ENCODE measurements around the gene MSH2. TPM values are rescaled to one million over a fixed set of nuclear protein-coding genes. Genes with fewer than 3 reads are reported as not detected.
"Not testable (repeated sequence)": the region's sequence is repeated elsewhere in the genome, so short reads cannot be mapped to it uniquely, and the experiment has no call there.

Gene MSH2
- total RNA-seq, 1 donor from 2014 or later, result 26.5 TPM

DNA sequence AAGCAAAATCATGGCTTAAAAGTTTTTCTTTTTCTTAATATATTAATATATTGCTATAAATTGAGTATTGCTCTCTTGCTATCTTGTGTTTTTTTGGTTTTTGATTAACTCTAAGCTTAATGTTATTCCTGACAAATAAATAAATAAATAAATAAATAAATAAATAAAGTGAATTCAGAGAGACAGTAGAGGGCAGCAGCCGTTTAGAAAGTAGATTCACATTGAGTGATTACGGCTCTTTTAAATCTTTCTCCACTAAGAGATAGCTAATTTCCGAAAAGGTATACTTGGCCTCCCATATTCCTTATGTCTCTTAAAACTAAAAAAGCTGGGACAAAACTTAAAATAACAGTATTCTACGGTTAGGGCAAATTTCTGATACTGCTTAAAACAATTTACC lies 34.3 kb downstream of the MSH2 start:
- DNase-seq (ENCODE audit: low read depth), result no peak
- H3K4me3 ChIP-seq (ENCODE audit: low read depth, low read length), result no peak overlapping the region
- TF ChIP-seq, protein P1, sequence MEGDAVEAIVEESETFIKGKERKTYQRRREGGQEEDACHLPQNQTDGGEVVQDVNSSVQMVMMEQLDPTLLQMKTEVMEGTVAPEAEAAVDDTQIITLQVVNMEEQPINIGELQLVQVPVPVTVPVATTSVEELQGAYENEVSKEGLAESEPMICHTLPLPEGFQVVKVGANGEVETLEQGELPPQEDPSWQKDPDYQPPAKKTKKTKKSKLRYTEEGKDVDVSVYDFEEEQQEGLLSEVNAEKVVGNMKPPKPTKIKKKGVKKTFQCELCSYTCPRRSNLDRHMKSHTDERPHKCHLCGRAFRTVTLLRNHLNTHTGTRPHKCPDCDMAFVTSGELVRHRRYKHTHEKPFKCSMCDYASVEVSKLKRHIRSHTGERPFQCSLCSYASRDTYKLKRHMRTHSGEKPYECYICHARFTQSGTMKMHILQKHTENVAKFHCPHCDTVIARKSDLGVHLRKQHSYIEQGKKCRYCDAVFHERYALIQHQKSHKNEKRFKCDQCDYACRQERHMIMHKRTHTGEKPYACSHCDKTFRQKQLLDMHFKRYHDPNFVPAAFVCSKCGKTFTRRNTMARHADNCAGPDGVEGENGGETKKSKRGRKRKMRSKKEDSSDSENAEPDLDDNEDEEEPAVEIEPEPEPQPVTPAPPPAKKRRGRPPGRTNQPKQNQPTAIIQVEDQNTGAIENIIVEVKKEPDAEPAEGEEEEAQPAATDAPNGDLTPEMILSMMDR (IDR thresholded peaks at IDR 0.05; ENCODE audit: insufficient read depth, low read length, poor library complexity, severe bottlenecking), result peak; percentile 44
- no peaks in the 10 kb centered on the region for H3K27me3 ChIP-seq (ENCODE audit: control insufficient read depth, insufficient read depth, low read length)
- no peaks in the 10 kb centered on the region for H3K36me3 ChIP-seq (ENCODE audit: control insufficient read depth, insufficient read depth, low read length)

GRCh38 chr2:47438106-47438505 lies 35.1 kb downstream of the MSH2 start:
- H3K4me3 ChIP-seq (ENCODE audit: low read depth, low read length), result no peak overlapping the region
- TF ChIP-seq, protein P1 (IDR thresholded peaks at IDR 0.05; ENCODE audit: insufficient read depth, low read length, poor library complexity, severe bottlenecking), result no peak

GRCh38 chr2:47438783-47439182 lies 35.8 kb downstream of the MSH2 start:
- no peaks in the 10 kb centered on the region for H3K36me3 ChIP-seq (ENCODE audit: control insufficient read depth, insufficient read depth, low read length)
- no peak overlapping the region for H3K4me3 ChIP-seq (ENCODE audit: low read depth, low read length)
- no peak for DNase-seq (ENCODE audit: low read depth)
- no peaks in the 10 kb centered on the region for H3K27me3 ChIP-seq (ENCODE audit: control insufficient read depth, insufficient read depth, low read length)
- TF ChIP-seq, protein P1 (IDR thresholded peaks at IDR 0.05; ENCODE audit: insufficient read depth, low read length, poor library complexity, severe bottlenecking), result no peak

More at GRCh38 chr2:47438106-47438505, 35.1 kb downstream of the MSH2 start:
- no peaks in the 10 kb centered on the region for H3K36me3 ChIP-seq (ENCODE audit: control insufficient read depth, insufficient read depth, low read length)
- DNase-seq (ENCODE audit: low read depth), result no peak
- H3K27me3 ChIP-seq (ENCODE audit: control insufficient read depth, insufficient read depth, low read length), result no peaks in the 10 kb centered on the region

GRCh38 chr2:47451790-47452189 lies 48.8 kb downstream of the MSH2 start:
- no peak overlapping the region for H3K4me3 ChIP-seq (ENCODE audit: low read depth, low read length)
- TF ChIP-seq, protein P1 (IDR thresholded peaks at IDR 0.05; ENCODE audit: insufficient read depth, low read length, poor library complexity, severe bottlenecking), result no peak
- H3K27me3 ChIP-seq (ENCODE audit: control insufficient read depth, insufficient read depth, low read length), result no peaks in the 10 kb centered on the region
- H3K36me3 ChIP-seq (ENCODE audit: control insufficient read depth, insufficient read depth, low read length), result no peaks in the 10 kb centered on the region
- DNase-seq (ENCODE audit: low read depth), result no peak

GRCh38 chr2:47452761-47453160 lies 49.8 kb downstream of the MSH2 start:
- H3K4me3 ChIP-seq (ENCODE audit: low read depth, low read length), result no peak overlapping the region
- no peaks in the 10 kb centered on the region for H3K27me3 ChIP-seq (ENCODE audit: control insufficient read depth, insufficient read depth, low read length)
- H3K36me3 ChIP-seq (ENCODE audit: control insufficient read depth, insufficient read depth, low read length), result no peaks in the 10 kb centered on the region
- TF ChIP-seq, protein P1 (IDR thresholded peaks at IDR 0.05; ENCODE audit: insufficient read depth, low read length, poor library complexity, severe bottlenecking), result no peak
- no peak for DNase-seq (ENCODE audit: low read depth)

DNA sequence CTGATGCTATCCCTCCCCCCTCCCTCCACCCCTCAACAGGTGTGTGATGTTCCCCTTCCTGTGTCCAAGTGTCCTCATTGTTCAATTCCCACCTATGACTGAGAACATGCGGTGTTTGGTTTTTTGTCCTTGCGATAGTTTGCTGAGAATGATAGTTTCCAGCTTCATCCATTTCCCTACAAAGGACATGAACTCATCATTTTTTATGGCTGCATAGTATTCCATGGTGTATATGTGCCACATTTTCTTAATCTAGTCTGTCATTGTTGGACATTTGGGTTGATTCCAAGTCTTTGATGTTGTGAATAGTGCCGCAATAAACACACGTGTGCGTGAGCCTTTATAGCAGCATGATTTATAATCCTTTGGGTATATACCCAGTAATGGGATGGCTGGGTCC lies 51.9 kb downstream of the MSH2 start:
- H3K4me3 ChIP-seq (ENCODE audit: low read depth, low read length); H3K36me3 ChIP-seq (ENCODE audit: control insufficient read depth, insufficient read depth, low read length); DNase-seq (ENCODE audit: low read depth); H3K27me3 ChIP-seq (ENCODE audit: control insufficient read depth, insufficient read depth, low read length): not testable (repeated sequence)

Measured in kidney epithelial cell (primary cell).